Activated CD4-positive, alpha-beta T cell treated with anti-CD3 and anti-CD28 coated beads, Interleukin-2, amount 10 ng/mL, durations not matched to agents 7 days and 5 days (primary cell): ENCODE results near the gene UBAC1. TPM values are rescaled to one million over a fixed set of nuclear protein-coding genes. Genes with fewer than 3 reads are reported as not detected.
"Not testable (repeated sequence)": the region's sequence is repeated elsewhere in the genome, so short reads cannot be mapped to it uniquely, and the experiment has no call there.

Experiments
- CTCF ChIA-PET: fragments of 350-600 bp; sonication (Branson Sonifier 250); formaldehyde crosslinking; loops from one replicate; lab custom pipeline; 2021; ENCODE audit warnings: antibody characterized with exemption; lab: Charles Lee
- POLR2A ChIA-PET: fragments of 350-600 bp; sonication (Branson Sonifier 250); formaldehyde crosslinking; loops from one replicate; lab custom pipeline; 2021; ENCODE audit warnings: antibody characterized with exemption; lab: Charles Lee
- DNase-seq: peaks from one replicate; pipeline ENCODE4 v3.0.0-alpha.2; 2020
- H3K27ac Mint-ChIP-seq: one replicate; pipeline ENCODE4 v1.8.0; 2021; ENCODE audit warnings: mild to moderate bottlenecking, moderate library complexity, mixed read lengths
- H3K27me3 Mint-ChIP-seq: one replicate; pipeline ENCODE4 v1.8.0; 2021; ENCODE audit warnings: mixed read lengths
- H3K36me3 Mint-ChIP-seq: one replicate; pipeline ENCODE4 v1.8.0; 2021; ENCODE audit warnings: low read depth, mixed read lengths
- H3K4me1 Mint-ChIP-seq: one replicate; pipeline ENCODE4 v1.8.0; 2021; ENCODE audit warnings: mixed read lengths
- H3K4me3 Mint-ChIP-seq: one replicate; pipeline ENCODE4 v1.8.0; 2021; ENCODE audit warnings: mild to moderate bottlenecking, moderate library complexity, mixed read lengths
- H3K9me3 Mint-ChIP-seq: one replicate; pipeline ENCODE4 v1.8.0; 2021; ENCODE audit warnings: mixed read lengths
- total RNA-seq, 2 experiments: library from RNA; stranded (reverse); gene quantifications; one replicate each; pipeline ENCODE4 v1.2.3, GENCODE V29; 2021

Gene UBAC1
- total RNA-seq, 2 experiments from 2014 or later, result 29.7 to 32.6 TPM

DNA sequence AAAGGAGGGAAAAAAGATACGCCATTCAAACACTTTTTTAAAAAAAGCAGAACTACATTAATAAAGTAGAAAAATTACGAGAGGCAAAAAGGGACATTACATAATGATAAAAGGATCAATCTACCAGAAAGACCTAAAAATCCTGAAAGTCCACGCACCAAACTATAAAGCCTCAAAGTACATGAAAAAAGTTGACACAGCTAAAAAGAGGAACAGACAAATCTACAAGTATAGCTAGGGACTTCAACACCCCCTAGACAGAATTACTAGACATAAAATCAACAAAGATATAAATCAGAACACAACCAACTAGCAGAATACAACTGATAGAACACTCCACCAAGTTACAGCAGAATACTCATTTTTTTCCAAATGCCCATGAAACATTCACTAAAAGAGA lies 65.0 kb downstream of the UBAC1 start:
- peaks cover 39% of the 10 kb centered on the region for H3K4me1 Mint-ChIP-seq
- ChIA-PET POLR2A (no interaction called here), CTCF (interaction anchor here (0.5 kb wide), 1 partner anchor 1728 kb away, joined by 3 read pairs; no protein-coding TSS in a partner anchor)
- DNase-seq, result no peak
- no peaks in the 10 kb centered on the region for H3K27me3 Mint-ChIP-seq
- H3K4me3 Mint-ChIP-seq, result no peak overlapping the region
- H3K27ac Mint-ChIP-seq, result peak overlapping the region; percentile 22
- H3K36me3 Mint-ChIP-seq, result peaks cover 19% of the 10 kb centered on the region
- H3K9me3 Mint-ChIP-seq, result peaks cover 8% of the 10 kb centered on the region

DNA sequence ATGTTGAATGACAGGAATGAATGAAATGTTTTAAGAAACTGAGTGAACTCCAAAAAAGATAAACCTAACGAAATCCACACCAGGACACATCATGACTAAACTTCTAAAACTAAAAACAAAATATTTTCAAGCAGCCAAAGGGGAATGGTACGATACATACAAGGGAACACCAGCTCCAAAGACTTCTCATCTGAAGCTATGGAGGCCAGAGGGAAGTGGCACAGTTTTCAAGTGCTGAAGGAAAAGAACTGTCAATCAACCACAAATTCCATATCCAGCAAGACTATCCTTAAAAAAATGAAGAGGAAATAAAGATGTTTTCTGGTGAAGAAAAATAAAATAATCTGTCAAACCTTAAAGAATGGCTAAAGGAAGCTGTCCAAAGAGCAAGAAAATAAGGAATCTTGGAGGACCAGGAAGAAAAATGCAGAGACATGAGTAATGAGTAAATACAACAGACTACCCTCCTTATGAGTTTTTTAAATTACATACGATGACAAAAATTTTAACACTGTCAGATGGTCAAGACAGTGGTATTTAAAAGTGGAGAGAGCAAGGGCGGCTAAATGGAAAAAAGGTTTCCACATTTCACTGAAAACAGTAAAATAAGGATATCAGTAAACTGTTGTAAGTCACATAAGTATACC lies 65.8 kb downstream of the UBAC1 start:
- Mint-ChIP-seq H3K4me3 (no peak overlapping the region), H3K36me3 (peaks cover 16% of the 10 kb centered on the region), H3K4me1 (peaks cover 36% of the 10 kb centered on the region), H3K27ac (no peak overlapping the region), H3K9me3 (peaks cover 6% of the 10 kb centered on the region), H3K27me3 (no peaks in the 10 kb centered on the region)
- ChIA-PET POLR2A (no interaction called here), CTCF (no interaction called here)
- no peak for DNase-seq

DNA sequence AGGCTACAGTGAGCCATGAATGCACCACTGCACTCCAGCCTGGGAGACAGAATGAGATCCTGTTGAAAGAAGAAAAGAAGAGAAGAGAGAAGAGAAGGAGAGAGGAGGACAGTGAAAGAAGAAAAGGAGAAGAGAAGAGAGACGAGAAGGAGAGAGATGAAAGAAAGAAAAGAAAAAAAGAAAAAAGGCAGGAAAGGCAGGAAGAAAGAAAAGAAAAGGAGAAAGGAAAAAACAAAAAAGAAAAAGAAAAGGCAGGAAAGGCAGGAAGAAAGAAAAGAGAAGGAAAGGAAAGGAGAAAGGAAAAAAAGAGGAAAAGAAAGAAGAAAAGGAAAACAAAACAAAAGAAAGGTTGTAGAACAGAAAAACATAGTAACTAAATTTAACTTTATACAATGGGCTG lies 68.1 kb downstream of the UBAC1 start:
- Mint-ChIP-seq H3K27ac (no peak overlapping the region), H3K36me3 (peaks cover 6% of the 10 kb centered on the region), H3K4me1 (peaks cover 26% of the 10 kb centered on the region), H3K27me3 (no peaks in the 10 kb centered on the region), H3K9me3 (no peaks in the 10 kb centered on the region), H3K4me3 (no peak overlapping the region)
- POLR2A ChIA-PET, result no interaction called here
- CTCF ChIA-PET, result no interaction called here
- no peak for DNase-seq

DNA sequence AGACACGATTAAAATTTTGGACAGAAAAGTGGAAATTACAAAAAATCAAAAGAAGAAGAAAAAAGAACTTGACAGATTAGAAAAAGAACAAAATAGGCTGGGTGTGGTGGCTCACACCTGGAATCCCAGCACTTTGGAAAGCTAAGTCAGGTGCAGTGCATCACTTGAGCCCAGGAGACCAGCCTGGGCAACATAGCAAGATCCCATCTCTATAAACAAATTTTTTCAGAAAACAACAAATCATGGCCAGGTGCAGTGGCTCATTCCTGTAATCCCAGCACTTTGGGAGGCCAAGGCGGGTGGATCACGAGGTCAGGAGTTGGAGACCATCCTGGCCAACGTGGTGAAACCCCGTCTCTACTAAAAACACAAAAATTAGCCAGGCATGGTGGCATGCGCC lies 68.8 kb downstream of the UBAC1 start:
- H3K36me3 Mint-ChIP-seq, H3K4me3 Mint-ChIP-seq, POLR2A ChIA-PET, DNase-seq, H3K27me3 Mint-ChIP-seq, H3K9me3 Mint-ChIP-seq, H3K27ac Mint-ChIP-seq, CTCF ChIA-PET: not testable (repeated sequence)
- peaks cover 32% of the 10 kb centered on the region for H3K4me1 Mint-ChIP-seq

DNA sequence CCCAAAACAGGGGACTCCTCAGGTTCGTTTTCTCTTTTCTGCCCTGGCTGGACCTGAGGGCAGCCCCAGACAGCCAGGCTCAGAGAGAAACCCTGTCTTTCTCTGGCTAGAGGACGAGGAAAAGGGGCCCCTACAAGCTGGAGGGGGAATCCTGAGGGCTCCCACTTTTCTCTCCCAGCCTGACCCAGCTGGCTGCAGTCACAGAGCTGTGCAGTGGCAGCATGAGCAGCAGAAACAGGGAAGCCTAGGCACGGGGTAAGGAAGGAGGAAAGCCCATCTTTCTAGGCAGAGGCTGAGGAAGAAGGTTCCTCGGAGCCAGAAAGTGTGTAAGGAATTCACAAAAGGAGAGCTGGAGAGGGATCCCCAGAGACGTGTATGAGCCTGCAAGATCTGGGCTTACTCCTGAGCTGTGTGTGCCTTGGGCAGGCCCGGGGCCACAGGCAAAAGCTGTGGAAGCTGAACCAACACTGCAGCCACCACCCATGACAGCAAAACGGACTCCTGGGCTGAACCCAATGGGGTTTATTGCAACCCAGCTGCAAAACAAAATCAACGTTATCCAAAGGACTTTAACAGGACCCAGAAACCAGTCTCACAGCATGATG lies 70.0 kb downstream of the UBAC1 start:
- no peaks in the 10 kb centered on the region for H3K9me3 Mint-ChIP-seq

DNA sequence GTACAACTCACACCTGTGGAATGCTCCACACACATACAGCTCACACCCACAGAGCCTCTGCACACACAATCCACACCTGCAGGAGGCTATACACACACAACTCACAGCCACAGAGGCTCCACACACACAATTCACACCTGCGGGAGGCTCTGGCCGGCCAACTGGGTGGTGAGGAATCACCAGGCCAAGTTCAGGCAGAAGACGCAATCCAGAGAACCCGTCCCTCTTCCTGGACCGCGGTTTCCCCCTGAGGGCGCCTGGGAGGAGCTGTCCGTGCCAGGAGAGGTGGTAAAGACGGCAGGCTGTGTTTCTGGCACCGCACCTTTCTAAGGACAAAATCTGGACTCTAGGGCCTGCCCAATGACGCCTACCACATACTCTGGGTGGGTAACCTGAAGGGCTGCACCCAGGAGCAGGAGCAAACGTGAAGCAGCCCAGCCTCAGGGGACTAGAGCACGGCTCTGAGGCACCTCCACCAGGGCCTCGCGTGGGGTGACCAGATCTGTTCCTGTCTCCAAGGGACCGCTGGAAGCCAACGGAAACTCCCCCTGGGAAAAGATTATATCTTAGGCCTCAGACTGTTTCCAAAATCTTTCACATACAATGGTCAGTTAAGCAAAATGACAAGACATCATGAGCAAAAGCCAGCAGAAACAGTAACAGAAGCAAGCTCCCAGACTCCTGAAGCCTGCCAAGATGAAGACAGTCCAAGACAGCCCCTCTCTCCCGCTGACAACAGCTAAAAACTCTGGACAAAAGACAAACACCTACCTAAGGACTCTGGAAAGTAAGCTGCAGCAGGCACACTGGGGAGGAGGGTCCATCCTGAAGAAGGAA lies 70.8 kb downstream of the UBAC1 start:
- Mint-ChIP-seq H3K36me3 (peaks cover 4% of the 10 kb centered on the region), H3K27me3 (no peaks in the 10 kb centered on the region), H3K27ac (no peak overlapping the region), H3K4me3 (no peak overlapping the region), H3K9me3 (no peaks in the 10 kb centered on the region), H3K4me1 (peaks cover 46% of the 10 kb centered on the region)
- no peak for DNase-seq
- POLR2A ChIA-PET, result no interaction called here
- CTCF ChIA-PET, result interaction anchor here (0.6 kb wide), 1 partner anchor 45 kb away, joined by 3 read pairs; no protein-coding TSS in a partner anchor

More for the DNA sequence above, 70.0 kb downstream of the UBAC1 start:
- H3K4me1 Mint-ChIP-seq, result peaks cover 39% of the 10 kb centered on the region
- H3K36me3 Mint-ChIP-seq, result peaks cover 4% of the 10 kb centered on the region
- no peaks in the 10 kb centered on the region for H3K27me3 Mint-ChIP-seq
- ChIA-PET POLR2A (no interaction called here), CTCF (interaction anchor here (0.6 kb wide), 1 partner anchor 44 kb away, joined by 3 read pairs; no protein-coding TSS in a partner anchor)
- no peak for DNase-seq
- no peak overlapping the region for H3K27ac Mint-ChIP-seq
- no peak overlapping the region for H3K4me3 Mint-ChIP-seq

DNA sequence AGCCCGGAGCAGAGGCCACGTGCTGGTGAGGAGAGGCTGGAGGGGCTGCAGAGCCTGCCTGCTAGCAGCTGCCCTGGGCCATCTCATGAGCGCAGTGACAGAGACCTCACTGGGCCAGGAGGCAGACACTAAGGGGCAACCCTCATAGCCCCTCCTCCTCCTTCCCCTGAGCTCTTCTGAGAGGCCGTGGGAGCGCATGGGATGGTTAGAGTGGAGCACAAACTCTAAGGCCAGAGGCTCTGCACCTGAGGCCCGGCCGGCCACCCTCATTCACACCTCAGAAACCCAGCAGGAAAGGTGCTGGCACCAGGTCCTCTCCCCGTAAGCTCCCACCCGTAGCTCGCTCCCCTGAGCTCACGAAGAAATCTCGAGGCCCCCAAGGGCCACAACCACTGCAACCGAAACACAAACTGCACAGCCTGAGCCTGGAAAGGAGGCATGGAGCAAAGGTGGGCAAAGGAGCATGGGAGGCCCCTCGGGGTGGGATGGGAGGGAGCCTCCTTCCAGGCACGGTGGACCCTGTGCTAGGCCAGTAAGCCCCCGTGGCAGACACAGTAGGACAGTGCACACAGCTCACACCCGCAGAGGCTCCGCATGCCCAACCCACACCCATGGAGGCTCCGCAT lies 71.5 kb downstream of the UBAC1 start:
- H3K9me3 Mint-ChIP-seq, result no peaks in the 10 kb centered on the region
- ChIA-PET CTCF (no interaction called here), POLR2A (no interaction called here)
- no peak overlapping the region for H3K27ac Mint-ChIP-seq
- DNase-seq, result no peak
- H3K4me1 Mint-ChIP-seq, result peaks cover 52% of the 10 kb centered on the region
- H3K4me3 Mint-ChIP-seq, result no peak overlapping the region
- no peaks in the 10 kb centered on the region for H3K36me3 Mint-ChIP-seq
- H3K27me3 Mint-ChIP-seq, result no peaks in the 10 kb centered on the region

DNA sequence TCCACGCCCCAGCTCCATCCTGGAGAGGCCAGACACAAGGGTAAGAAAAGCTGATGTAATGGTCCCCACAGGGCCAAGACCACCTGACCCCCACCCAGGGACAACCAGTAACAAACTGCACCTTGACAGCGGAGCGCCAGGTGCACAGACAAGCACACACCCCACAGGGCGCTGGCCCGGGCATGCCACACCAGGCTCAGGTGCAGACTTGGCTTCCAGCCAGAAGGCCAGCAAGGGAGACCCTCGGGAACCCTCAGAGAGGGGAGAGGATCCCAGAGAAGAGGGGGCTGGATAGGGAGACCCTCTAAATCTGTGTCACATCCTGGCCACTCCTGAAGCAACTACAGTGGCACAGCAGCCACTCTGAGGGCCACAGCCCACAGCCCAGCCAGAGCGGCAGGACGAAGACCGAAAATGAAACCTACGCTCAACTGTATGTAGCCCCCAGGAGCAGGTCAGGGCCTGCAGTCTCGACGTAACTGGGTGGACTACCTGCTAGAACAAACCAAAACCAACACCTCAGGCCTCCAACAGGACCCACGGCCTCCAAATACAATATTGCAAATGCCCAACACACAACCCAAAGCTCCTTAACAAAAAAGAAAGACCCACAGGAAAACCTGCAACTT lies 72.3 kb downstream of the UBAC1 start:
- H3K4me3 Mint-ChIP-seq, result no peak overlapping the region
- no peaks in the 10 kb centered on the region for H3K36me3 Mint-ChIP-seq
- ChIA-PET POLR2A (no interaction called here), CTCF (interaction anchor here (0.9 kb wide), 1 partner anchor 71 kb away, joined by 4 read pairs; no protein-coding TSS in a partner anchor)
- no peak for DNase-seq
- no peaks in the 10 kb centered on the region for H3K9me3 Mint-ChIP-seq
- H3K4me1 Mint-ChIP-seq, result peaks cover 56% of the 10 kb centered on the region
- H3K27ac Mint-ChIP-seq, result no peak overlapping the region
- no peaks in the 10 kb centered on the region for H3K27me3 Mint-ChIP-seq

DNA sequence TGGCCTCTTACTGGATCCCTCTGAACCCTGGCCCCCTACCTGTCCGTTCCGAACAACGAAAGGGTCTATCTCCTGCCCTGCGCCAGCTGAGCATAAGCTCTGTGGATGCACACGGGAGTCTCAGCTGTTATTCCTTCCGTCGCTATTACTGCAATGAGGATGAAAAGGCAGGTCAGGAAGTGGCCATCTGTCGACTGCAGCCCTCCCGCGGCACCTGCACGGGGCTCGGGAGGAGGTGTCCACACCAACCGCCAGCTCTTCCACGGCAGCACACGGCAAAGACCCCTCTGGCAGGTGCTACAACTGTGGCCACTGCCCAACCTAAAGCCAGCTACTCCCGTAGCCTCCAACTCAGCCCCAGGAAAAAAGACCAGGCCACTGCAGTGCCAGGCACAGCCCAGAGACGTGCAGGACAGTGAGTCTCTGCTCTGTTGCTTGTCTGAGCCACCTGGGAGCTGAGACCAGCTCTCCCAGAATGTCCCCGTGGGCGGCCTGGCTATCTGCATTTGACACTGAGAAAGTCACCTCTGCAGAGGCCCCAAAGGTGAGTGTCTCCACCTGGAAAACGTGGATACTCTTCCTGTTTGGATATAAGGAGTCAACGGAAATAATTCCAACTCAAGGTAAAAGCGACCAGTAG lies 72.9 kb downstream of the UBAC1 start:
- CTCF ChIA-PET, result interaction anchor here (0.9 kb wide), 1 partner anchor 72 kb away, joined by 4 read pairs; no protein-coding TSS in a partner anchor

DNA sequence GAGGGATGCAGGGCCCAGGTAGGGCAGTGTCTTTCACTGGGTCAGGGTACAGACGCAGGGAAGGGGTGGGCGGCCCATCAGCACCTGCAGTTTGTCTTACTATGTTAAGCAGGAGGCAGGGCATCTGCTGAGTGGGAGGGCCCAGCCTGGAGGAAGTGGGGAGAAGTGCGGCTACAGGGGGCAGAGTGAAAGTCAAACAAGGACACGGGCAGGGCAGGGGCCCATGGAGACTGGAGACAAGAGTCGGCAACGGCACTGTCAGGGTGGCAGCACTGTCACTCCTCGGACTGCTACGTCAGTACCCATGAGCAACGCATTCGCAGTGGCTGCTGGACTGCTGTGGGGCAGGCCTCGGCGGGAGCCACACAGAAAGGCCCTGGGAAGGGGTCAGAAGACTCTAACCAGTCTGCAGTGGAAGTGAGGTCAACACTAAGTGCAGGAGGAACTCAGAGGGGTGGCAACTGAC lies 73.6 kb downstream of the UBAC1 start:
- H3K4me3 Mint-ChIP-seq, result peak overlapping the region; percentile 60
- ChIA-PET CTCF (interaction anchor here (0.9 kb wide), 1 partner anchor 72 kb away, joined by 4 read pairs; no protein-coding TSS in a partner anchor), POLR2A (interaction anchor here (0.6 kb wide), 1 partner anchor 219 kb away, joined by 3 read pairs; no protein-coding TSS in a partner anchor)
- no peaks in the 10 kb centered on the region for H3K9me3 Mint-ChIP-seq
- H3K27me3 Mint-ChIP-seq, result no peaks in the 10 kb centered on the region
- peak; percentile 75 for DNase-seq
- no peaks in the 10 kb centered on the region for H3K36me3 Mint-ChIP-seq
- peaks cover 50% of the 10 kb centered on the region for H3K4me1 Mint-ChIP-seq
- peak overlapping the region; percentile 87 for H3K27ac Mint-ChIP-seq

More for the DNA sequence above, 72.9 kb downstream of the UBAC1 start:
- Mint-ChIP-seq H3K9me3 (no peaks in the 10 kb centered on the region), H3K36me3 (no peaks in the 10 kb centered on the region), H3K27me3 (no peaks in the 10 kb centered on the region), H3K4me1 (peaks cover 54% of the 10 kb centered on the region), H3K27ac (no peak overlapping the region), H3K4me3 (no peak overlapping the region)
- POLR2A ChIA-PET, result interaction anchor here (0.6 kb wide), 1 partner anchor 218 kb away, joined by 3 read pairs; no protein-coding TSS in a partner anchor
- DNase-seq, result no peak

DNA sequence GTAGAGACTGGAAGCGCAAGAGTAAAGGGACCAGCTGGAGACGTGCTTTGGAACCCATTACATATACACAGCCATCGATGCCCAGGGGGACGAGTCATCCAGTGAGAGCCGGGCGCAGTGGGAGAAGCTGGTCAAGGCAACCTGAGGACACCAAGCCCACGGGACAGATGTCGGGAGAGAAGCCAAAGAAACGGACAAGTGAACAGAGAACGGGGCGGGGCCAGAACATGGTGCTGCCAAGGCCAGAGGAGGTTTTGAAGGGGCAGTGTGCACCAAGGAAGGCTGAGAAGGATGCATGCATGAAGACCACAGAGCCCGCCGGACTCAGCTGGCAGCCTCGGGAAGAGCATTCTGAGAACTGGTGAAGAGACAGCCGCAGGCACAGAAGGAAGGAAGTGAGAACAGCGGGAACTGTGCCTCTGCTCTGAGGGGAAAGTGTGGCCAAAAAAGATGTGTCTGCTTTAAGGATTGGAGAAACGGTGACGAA lies 74.1 kb downstream of the UBAC1 start:
- no peak for DNase-seq
- no peaks in the 10 kb centered on the region for H3K36me3 Mint-ChIP-seq
- peaks cover 49% of the 10 kb centered on the region for H3K4me1 Mint-ChIP-seq
- CTCF ChIA-PET, result interaction anchor here (1.0 kb wide), 1 partner anchor 28 kb away, joined by 3 read pairs; no protein-coding TSS in a partner anchor
- H3K9me3 Mint-ChIP-seq, result no peaks in the 10 kb centered on the region
- no peaks in the 10 kb centered on the region for H3K27me3 Mint-ChIP-seq
- peak overlapping the region; percentile 87 for H3K27ac Mint-ChIP-seq
- POLR2A ChIA-PET, result no interaction called here
- peak overlapping the region; percentile 60 for H3K4me3 Mint-ChIP-seq
